Measurements from ENCODE around the gene DNAH2.

The DNAH2 gene

DNA sequence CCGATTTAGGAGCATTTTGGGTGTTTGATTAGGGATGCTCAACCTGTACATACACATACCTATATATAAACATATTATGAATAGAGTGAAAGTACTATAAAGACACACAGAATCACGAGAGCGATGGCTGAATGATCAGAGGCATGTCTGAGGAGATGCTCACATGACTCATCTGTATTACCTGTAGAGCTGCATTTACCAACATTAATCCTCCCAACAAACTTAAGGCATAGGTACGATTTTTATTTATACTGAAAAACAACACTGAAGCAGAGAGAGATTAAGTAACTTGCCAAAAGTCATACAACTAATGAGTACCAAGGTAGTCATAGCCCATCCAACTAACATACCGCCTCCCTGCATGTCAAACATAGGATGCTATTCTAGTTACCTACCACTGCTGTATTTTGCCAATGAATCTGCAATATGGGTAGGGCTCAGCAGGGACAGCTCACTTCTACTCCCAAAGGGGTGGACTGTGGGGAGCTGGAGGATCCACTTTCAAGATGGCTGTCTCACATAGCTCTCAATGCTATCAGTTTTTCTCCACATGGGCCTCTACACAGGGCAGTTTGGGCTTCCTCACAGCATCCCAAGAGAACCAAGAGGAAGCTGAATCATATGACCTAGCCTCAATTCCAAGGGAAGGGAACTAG, 147.6 kb downstream of the DNAH2 start:
- no peak for DNase-seq (ENCODE audit: low read depth in 2 of 2)

DNA sequence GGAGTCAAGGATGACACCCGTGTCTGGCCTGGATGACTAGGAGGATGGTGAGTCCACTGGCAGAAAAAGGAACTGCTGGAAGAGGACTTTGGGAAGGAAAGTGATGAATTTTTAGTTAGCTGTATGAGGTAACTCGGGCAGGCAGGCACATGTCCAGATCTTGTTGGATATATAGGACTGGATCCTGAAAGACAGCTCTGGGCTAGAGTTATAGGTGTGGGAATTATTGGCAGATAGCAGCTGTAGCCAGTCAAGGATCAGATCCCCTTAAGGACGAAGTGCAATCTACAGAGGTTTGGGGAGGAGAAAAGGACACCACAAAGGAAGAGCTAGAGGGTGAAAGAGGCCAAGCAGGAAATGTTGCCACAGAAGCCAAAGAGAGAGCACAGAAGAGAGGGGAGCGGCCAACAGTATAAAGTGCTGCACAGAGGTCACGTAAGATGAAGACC, 150.4 kb downstream of the DNAH2 start:
- no peak for DNase-seq (ENCODE audit: low read depth in 2 of 2)

DNA sequence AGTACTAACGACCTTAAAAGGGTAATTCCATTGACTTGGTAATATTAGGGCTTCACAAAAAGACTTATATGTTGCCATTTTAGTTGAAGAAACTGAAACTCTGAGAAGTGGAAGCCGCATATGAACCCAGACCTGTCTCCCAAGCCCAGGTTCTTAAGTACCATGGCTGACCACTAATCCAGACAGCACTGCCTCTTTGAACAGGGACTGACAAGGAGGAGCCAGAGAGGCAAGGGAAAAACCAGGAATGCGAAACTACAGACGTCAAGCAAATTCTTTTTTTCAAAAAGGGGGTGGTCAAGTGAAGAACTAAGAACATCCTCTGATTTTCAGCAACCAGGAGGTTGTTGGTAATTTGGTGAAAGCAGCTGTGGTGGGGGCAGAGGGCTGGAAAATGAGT, 155.5 kb downstream of the DNAH2 start:
- no peak for DNase-seq (ENCODE audit: low read depth in 2 of 2)

DNA sequence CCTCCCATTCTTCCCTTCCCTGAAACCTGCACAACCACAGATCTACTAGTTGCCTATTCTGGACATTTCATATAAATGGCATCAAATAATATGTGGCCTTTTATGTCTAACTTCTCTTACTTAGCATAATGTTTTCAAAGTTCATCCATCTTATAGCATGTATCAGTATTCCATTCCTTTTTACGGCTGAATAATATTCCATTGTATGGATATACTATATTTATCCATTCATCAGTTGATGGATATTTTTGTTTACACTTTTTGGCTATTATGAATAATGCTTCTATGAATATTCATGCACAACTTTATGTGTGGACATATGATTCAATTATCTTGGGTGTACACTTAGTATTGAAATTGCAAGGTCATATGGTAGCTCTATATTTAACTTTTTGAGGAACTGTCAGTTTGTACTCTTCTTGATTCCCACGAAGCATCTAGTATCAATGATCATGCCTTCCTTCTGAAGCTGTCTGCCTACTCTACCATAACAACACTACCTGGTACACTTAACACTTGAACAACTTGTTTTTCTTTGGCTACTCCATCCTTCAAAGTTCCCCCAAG, 158.3 kb downstream of the DNAH2 start:
- DNase-seq (ENCODE audit: low read depth in 2 of 2), result no peak

DNA sequence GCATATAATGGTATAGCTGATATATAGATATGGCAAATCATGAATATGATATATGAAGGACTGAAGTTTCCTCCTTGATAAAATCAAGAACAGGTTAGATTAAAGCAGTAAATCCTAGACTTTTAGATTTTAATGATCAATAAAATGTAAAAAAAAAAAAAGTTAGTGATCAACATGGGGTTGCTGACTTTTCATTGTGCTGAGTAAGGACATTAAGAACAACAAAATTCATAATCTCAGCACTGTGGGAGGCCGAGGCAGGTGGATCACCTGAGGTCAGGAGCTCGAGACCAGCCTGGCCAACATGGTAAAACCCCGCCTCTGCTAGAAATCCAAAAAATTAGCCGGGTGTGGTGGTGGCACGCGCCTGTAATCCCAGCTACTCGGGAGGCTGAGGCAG, 160.7 kb downstream of the DNAH2 start:
- DNase-seq (ENCODE audit: low read depth in 2 of 2), result no peak

DNA sequence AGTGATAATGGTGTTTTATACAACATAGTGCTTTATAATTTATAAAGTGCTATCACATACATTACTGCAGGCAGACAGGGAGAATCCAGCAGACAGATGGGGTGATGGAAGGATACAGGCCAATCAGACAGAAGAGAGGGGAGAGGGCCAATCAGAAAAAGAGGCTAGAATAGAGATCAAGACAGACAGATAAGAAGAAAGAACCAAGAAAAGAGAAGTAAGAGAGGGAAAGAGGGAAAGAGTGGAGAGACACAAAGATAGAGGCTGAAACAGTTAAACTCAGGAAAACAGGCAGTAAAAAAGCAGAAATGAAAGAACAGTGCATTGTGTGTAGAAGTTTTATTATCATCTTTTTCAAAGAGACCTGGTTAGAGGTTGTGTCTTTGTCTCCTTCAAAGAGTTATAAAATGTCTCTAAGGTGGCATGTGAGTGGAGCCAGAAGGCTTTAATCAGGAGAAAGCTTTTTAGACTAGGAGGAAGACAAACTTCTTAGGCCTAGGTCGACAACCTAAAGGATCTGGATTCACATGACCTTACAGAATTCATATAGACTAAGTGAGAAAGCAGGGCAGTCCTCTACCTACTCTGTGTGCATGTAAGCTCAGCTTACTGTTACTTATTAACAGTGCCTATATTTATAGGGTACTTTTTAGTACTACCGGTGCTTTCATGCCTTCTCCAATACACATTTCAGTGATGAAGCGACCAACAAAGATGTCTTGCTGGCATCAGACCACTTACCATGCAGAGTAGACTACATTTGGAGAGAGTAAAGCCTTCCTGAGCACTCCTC, 162.7 kb downstream of the DNAH2 start:
- no peak for DNase-seq (ENCODE audit: low read depth in 2 of 2)

DNA sequence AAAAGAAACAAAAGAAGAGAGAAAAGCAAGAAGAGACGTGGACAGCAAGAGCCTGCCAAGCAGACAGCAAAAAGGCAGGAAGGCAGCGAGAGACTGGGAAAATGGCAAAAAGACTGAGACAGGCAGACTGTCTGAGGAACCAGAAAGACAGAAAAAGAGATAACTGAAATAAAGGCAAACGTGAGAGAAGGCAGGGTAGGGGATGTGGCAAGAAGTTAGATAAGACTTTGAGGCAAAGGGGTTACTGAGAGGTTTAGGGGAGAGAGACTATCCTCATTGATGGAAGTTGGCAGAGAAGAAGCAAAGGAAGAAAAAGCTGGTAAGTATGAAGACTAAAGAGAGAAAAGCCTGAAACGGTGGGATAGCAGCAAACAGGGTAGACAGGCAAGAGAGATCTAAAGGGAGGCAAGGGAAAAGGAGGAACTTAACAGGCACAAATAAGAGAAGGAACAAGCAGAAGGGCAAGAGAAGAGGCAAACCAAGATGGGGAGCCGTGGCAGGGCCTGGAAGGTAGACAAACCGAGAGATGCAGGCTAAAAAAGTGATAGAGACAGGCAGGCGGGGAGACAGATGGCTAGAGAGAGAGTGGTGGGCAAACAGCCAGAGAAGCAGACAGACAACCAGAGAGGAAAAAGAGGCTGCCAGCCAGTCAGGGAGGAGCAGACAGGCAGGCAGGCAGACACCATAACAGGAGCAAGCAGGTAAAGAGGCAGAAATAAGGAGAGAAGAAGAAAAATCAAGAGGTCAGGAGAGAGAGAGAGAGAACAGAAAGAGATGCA, 163.9 kb downstream of the DNAH2 start:
- DNase-seq (ENCODE audit: low read depth in 2 of 2), result no peak

DNA sequence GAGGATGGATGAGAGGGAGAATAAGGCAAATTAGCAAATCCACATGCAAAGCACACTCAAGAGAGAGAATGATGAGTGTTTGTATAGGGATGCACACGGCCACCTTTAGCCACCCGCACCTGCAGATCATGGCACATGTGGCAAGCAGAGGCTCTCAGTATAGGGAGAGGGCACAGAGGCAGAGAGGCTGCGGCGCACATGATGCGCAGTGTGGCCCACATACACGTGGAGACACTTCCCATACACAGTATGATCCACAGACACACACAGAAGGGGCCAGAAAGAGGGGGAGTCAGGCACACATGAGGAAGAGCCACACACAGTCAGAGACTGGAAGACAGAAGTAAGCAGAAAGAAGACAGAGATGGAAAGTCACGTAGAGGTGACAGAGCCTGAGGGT, 164.5 kb downstream of the DNAH2 start:
- no peak for DNase-seq (ENCODE audit: low read depth in 2 of 2)

DNA sequence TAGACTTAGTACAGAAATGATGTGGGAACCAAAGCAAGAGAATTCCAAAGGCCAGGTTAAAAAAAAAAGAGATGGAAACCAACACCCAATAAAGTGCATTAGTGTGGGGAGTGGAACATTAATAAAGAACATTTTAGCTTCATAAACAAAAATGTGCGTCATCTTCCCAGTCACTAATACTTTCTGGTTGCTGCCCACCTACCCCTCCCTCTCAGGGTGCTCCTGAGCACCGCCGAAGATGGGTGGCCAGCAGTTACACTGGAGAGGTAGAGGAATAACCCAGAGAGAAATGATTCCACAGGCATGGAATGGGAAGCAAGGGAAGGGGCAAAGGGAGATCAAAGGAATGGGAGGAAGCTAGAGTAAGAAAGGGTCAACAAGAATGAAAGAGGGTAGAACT, 165.1 kb downstream of the DNAH2 start:
- no peak for DNase-seq (ENCODE audit: low read depth in 2 of 2)

All from stimulated activated CD4-positive, alpha-beta T cell treated with anti-CD3 and anti-CD28 coated beads, Interleukin-12 subunit alpha, Interleukin-12 subunit beta, amount 100 ng/mL, for 24 hours (primary cell).